DND-41 (cell line): ENCODE data around the gene RRM1.

ENCODE experiments used
- EZH2 ChIP-seq: IDR thresholded peaks from 3 replicates; pipeline ENCODE4 v1.6.1; 2012; ENCODE audit warnings: borderline replicate concordance, low read depth, mild to moderate bottlenecking, moderate library complexity, low read length, inconsistent platforms; ENCODE audit not compliant: severe bottlenecking
- TF ChIP-seq, protein P1 (sequence below): IDR thresholded peaks from 2 replicates; pipeline ENCODE4 v1.5.1; 2012; ENCODE audit warnings: borderline replicate concordance, low read length, moderate library complexity, mild to moderate bottlenecking; ENCODE audit not compliant: poor library complexity, severe bottlenecking; ENCODE audit errors: extremely low read depth

DNA sequence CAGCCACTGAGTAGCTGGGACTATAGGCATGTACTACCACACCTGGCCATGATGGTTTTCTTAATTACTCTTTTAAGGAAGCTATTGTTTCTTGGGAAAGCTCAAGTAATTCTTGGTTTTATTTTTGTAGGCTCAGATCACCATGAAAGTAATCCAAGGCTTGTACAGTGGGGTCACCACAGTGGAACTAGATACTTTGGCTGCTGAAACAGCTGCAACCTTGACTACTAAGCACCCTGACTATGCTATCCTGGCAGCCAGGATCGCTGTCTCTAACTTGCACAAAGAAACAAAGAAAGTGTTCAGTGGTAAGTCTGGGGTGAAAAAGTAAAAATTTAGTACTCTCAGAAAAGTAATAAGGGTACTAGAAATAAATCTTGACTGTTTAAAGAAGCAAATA lies 11.3 kb downstream of the RRM1 start:
- TF ChIP-seq, protein P1, sequence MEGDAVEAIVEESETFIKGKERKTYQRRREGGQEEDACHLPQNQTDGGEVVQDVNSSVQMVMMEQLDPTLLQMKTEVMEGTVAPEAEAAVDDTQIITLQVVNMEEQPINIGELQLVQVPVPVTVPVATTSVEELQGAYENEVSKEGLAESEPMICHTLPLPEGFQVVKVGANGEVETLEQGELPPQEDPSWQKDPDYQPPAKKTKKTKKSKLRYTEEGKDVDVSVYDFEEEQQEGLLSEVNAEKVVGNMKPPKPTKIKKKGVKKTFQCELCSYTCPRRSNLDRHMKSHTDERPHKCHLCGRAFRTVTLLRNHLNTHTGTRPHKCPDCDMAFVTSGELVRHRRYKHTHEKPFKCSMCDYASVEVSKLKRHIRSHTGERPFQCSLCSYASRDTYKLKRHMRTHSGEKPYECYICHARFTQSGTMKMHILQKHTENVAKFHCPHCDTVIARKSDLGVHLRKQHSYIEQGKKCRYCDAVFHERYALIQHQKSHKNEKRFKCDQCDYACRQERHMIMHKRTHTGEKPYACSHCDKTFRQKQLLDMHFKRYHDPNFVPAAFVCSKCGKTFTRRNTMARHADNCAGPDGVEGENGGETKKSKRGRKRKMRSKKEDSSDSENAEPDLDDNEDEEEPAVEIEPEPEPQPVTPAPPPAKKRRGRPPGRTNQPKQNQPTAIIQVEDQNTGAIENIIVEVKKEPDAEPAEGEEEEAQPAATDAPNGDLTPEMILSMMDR, result no peak
- TF ChIP-seq EZH2, result no peak
